Measurements from ENCODE around the gene KIF19.

The KIF19 gene

DNA sequence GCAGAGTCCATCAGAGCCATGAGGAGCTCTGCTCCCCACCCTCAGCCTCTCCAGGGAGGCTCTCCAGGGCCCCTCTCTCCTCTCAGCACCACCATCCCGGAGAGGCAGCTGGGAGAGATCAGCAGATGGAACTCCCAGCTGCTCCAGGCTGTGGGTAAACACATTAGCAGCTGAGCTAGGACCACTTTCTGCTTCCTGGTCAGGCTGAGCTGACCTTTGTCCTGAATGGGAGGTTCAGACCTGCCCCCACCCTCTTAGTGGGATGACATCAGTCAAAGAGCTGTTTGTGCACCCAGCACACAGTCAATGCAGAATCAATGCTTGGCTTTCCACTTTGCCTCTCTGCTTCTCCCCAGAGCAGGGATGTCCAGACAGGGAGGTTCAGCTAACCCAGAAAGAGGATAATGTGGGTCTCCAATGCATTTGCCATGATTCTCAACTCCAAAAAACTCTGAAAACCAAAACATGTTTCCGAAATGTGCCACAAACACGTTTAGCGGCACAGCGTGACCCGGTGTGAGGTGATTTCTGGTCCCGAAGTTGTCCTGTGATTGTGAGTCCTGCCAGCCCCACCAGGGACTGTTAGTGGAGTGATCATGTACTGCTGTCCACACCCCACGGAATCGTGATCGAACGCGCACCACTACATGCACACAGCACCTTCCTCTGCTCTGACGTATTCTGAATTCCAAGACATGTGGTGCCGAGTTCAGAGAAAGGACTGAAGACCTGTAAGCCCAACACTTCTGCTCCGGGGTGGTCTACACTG, 48.0 kb downstream of the KIF19 start:
- Histone ChIP-seq H3K23ac (ENCODE audit: low read depth, low read length, poor library complexity) (peak overlapping the region; percentile 58), H3K14ac (ENCODE audit: low read length) (peak overlapping the region; percentile 4), H3K9me3 (replicated peaks in 1 of 2; ENCODE audit: control insufficient read depth in 2 of 2, insufficient read depth in 1 of 2, low read depth in 1 of 2, low read length in 2 of 2) (peaks cover 0 to 4% of the 10 kb centered on the region in 2 donors), H2BK15ac (ENCODE audit: low read length) (peak overlapping the region; percentile 88), H3K9ac (ENCODE audit: low read depth, low read length, poor library complexity) (no peak overlapping the region), H4K91ac (ENCODE audit: low read depth, low read length, poor library complexity) (no peak overlapping the region), H2AK5ac (ENCODE audit: low read depth, low read length) (peak overlapping the region; percentile 30), H3K27me3 (ENCODE audit: control insufficient read depth in 3 of 3, insufficient read depth in 3 of 3, low read depth in 1 of 3, low read length in 3 of 3) (peaks cover 0 to 9% (median 0%) of the 10 kb centered on the region in 3 experiments), H3K36me3 (replicated peaks in 1 of 2; ENCODE audit: control insufficient read depth in 2 of 2, insufficient read depth in 2 of 2, low read length in 2 of 2) (no peaks in the 10 kb centered on the region), H2BK120ac (ENCODE audit: low read depth, low read length) (no peak overlapping the region), H3K4me3 (ENCODE audit: low read length in 2 of 2) (no peak overlapping the region), H2BK12ac (ENCODE audit: low read length) (peak overlapping the region; percentile 73), H3K4ac (ENCODE audit: low read length) (no peak overlapping the region), H4K8ac (ENCODE audit: low read depth, low read length) (no peak overlapping the region), H2AFZ (ENCODE audit: low read length) (peak overlapping the region; percentile 48), H3K27ac (replicated peaks; ENCODE audit: low read length) (no peak overlapping the region), H2BK5ac (ENCODE audit: low read length) (peak overlapping the region; percentile 16), H3K4me1 (ENCODE audit: control insufficient read depth in 2 of 2, insufficient read depth in 1 of 2, low read depth in 1 of 2, low read length in 2 of 2) (peaks cover 1 to 13% of the 10 kb centered on the region in 2 donors), H3K79me1 (ENCODE audit: low read depth, low read length) (no peaks in the 10 kb centered on the region), H3K4me2 (ENCODE audit: insufficient read depth, low read length, poor library complexity, severe bottlenecking) (no peak overlapping the region), H3K18ac (ENCODE audit: low read length) (peak overlapping the region; percentile 70)
- WGBS, 2 donors (ENCODE audit: extremely low coverage in 2 of 2, insufficient read length in 2 of 2, insufficient replicate concordance in 1 of 2), result no CpG with 5 or more reads among the region's 15 CpGs
- DNase-seq (ENCODE audit: low spot score), result no peak

DNA sequence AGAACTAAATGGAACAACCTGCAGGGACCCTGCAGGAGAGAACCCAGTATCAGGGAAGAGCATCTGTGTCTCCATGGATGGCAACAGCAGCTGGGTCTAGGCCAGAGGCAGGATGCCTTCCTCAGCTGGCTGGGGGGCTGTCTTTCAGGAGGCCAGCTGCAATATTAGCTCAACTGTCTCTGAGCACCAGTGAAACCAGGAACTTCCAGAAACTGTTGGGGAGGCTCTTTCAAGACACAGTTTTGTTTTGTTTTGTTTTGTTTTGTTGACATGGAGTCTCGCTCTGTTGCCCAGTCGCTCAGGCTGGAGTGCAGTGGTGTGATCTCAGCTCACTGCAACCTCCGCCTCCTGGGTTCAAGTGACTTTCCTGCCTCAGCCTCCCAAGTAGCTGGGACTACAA, 48.8 kb downstream of the KIF19 start:
- Histone ChIP-seq H2BK5ac (ENCODE audit: low read length) (no peak overlapping the region), H3K23ac (ENCODE audit: low read depth, low read length, poor library complexity) (peak overlapping the region; percentile 58), H4K8ac (ENCODE audit: low read depth, low read length) (no peak overlapping the region), H2AFZ (ENCODE audit: low read length) (no peak overlapping the region), H3K4ac (ENCODE audit: low read length) (peak overlapping the region; percentile 6), H2BK120ac (ENCODE audit: low read depth, low read length) (peak overlapping the region; percentile 25), H3K36me3 (replicated peaks in 1 of 2; ENCODE audit: control insufficient read depth in 2 of 2, insufficient read depth in 2 of 2, low read length in 2 of 2) (no peaks in the 10 kb centered on the region), H3K9me3 (replicated peaks in 1 of 2; ENCODE audit: control insufficient read depth in 2 of 2, insufficient read depth in 1 of 2, low read depth in 1 of 2, low read length in 2 of 2) (peaks cover 0 to 4% of the 10 kb centered on the region in 2 donors), H3K27ac (replicated peaks; ENCODE audit: low read length) (no peak overlapping the region), H2AK5ac (ENCODE audit: low read depth, low read length) (peak overlapping the region; percentile 30), H3K4me1 (ENCODE audit: control insufficient read depth in 2 of 2, insufficient read depth in 1 of 2, low read depth in 1 of 2, low read length in 2 of 2) (peaks cover 4 to 13% of the 10 kb centered on the region in 2 donors), H3K27me3 (ENCODE audit: control insufficient read depth in 3 of 3, insufficient read depth in 3 of 3, low read depth in 1 of 3, low read length in 3 of 3) (peaks cover 0 to 8% (median 0%) of the 10 kb centered on the region in 3 experiments), H3K79me1 (ENCODE audit: low read depth, low read length) (no peaks in the 10 kb centered on the region), H3K9ac (ENCODE audit: low read depth, low read length, poor library complexity) (no peak overlapping the region), H3K4me2 (ENCODE audit: insufficient read depth, low read length, poor library complexity, severe bottlenecking) (no peak overlapping the region), H2BK15ac (ENCODE audit: low read length) (peak overlapping the region; percentile 88), H3K18ac (ENCODE audit: low read length) (no peak overlapping the region), H2BK12ac (ENCODE audit: low read length) (peak overlapping the region; percentile 73), H4K91ac (ENCODE audit: low read depth, low read length, poor library complexity) (no peak overlapping the region), H3K4me3 (ENCODE audit: low read length in 2 of 2) (no peak overlapping the region), H3K14ac (ENCODE audit: low read length) (peak overlapping the region; percentile 87)
- WGBS, 2 donors (ENCODE audit: extremely low coverage in 2 of 2, insufficient read length in 2 of 2, insufficient replicate concordance in 1 of 2), result no CpG with 5 or more reads among the region's 3 CpGs
- DNase-seq (ENCODE audit: low spot score), result no peak

DNA sequence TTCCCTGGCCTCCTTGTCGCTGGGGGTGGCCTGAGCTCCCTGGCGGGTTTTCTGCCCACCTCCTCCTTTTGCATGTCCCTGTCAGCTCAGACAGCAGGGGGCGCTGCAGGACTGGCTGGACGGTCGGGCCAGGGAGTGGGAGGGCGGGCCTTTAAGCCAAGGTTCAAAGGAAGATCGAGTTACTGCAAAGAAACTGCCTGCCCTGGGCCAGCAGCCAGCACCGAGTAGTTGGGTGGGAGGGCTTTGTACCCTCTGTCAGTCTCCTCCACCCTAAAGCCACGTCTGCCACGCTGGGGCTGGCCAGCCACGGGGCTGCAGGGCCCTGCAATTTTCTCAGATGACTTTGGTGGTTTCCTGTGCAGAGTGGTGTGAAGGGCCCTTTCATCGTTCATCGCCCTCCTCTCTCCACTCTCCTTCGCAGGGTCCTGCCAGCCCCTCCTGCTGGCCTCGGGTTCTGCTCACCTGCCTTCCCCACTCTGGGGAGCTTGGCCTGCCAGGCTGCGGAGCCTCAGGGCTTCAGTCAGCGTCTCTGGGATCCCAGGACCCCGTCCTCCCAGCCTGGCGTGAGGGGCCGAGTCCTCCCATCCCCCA, 53.6 kb downstream of the KIF19 start:
- H2BK5ac ChIP-seq (ENCODE audit: low read length), result peak overlapping the region; percentile 88
- H2BK12ac ChIP-seq (ENCODE audit: low read length), result peak overlapping the region; percentile 75
- peak overlapping the region; percentile 50 for H3K23ac ChIP-seq (ENCODE audit: low read depth, low read length, poor library complexity)
- H3K14ac ChIP-seq (ENCODE audit: low read length), result peak overlapping the region; percentile 79
- H3K27ac ChIP-seq (replicated peaks; ENCODE audit: low read length), result no peak overlapping the region
- no peaks in the 10 kb centered on the region for H3K36me3 ChIP-seq (replicated peaks in 1 of 2; ENCODE audit: control insufficient read depth in 2 of 2, insufficient read depth in 2 of 2, low read length in 2 of 2)
- peak overlapping the region; percentile 100 for H2AK5ac ChIP-seq (ENCODE audit: low read depth, low read length)
- H2BK15ac ChIP-seq (ENCODE audit: low read length), result peak overlapping the region; percentile 94
- no peak overlapping the region for H3K4ac ChIP-seq (ENCODE audit: low read length)
- H3K4me2 ChIP-seq (ENCODE audit: insufficient read depth, low read length, poor library complexity, severe bottlenecking), result peak overlapping the region; percentile 81
- H3K27me3 ChIP-seq (ENCODE audit: control insufficient read depth in 3 of 3, insufficient read depth in 3 of 3, low read depth in 1 of 3, low read length in 3 of 3), result peaks cover 0 to 11% (median 0%) of the 10 kb centered on the region in 3 experiments
- WGBS, 2 donors (ENCODE audit: extremely low coverage in 2 of 2, insufficient read length in 2 of 2, insufficient replicate concordance in 1 of 2), result no CpG with 5 or more reads among the region's 20 CpGs
- H3K79me1 ChIP-seq (ENCODE audit: low read depth, low read length), result no peaks in the 10 kb centered on the region
- no peak overlapping the region for H2BK120ac ChIP-seq (ENCODE audit: low read depth, low read length)
- H4K91ac ChIP-seq (ENCODE audit: low read depth, low read length, poor library complexity), result peak overlapping the region; percentile 92
- H2AFZ ChIP-seq (ENCODE audit: low read length), result peak overlapping the region; percentile 95
- H3K9ac ChIP-seq (ENCODE audit: low read depth, low read length, poor library complexity), result peak overlapping the region; percentile 85
- H4K8ac ChIP-seq (ENCODE audit: low read depth, low read length), result no peak overlapping the region
- peak overlapping the region; percentile 97 for H3K18ac ChIP-seq (ENCODE audit: low read length)
- no peaks in the 10 kb centered on the region for H3K9me3 ChIP-seq (replicated peaks in 1 of 2; ENCODE audit: control insufficient read depth in 2 of 2, insufficient read depth in 1 of 2, low read depth in 1 of 2, low read length in 2 of 2)
- peak; percentile 93 for DNase-seq (ENCODE audit: low spot score)
- peaks cover 5 to 13% of the 10 kb centered on the region in 2 donors for H3K4me1 ChIP-seq (ENCODE audit: control insufficient read depth in 2 of 2, insufficient read depth in 1 of 2, low read depth in 1 of 2, low read length in 2 of 2)
- H3K4me3 ChIP-seq (ENCODE audit: low read length in 2 of 2), result no peak overlapping the region
